Kidney (tissue), 14 donors: ENCODE data around the gene USP21. TPM values are rescaled to one million over a fixed set of nuclear protein-coding genes. Genes with fewer than 3 reads are reported as not detected.

ENCODE experiments used
- DNase-seq, 5 donors: peaks; one replicate each; pipeline ENCODE4 v3.0.0-alpha.2; 2013 to 2020
- FAIRE-seq: peaks from 2 replicates; lab custom pipeline; 2012; peaks lifted over from hg19 to GRCh38; lab: Jason Lieb, UNC
- H3K27ac ChIP-seq, 2 donors: one replicate each; pipeline ENCODE4 v1.7.0; 2013; ENCODE audit warnings: low read depth in 2 of 2, low read length in 2 of 2, inconsistent platforms in 1 of 2
- H3K27me3 ChIP-seq: one replicate; pipeline ENCODE4 v1.7.1; 2013; ENCODE audit warnings: low read length, inconsistent platforms; ENCODE audit not compliant: control insufficient read depth, insufficient read depth
- H3K36me3 ChIP-seq, 3 donors: one replicate each; pipeline versions ENCODE4 v1.7.0 to v1.7.1; 2013; ENCODE audit warnings: low read length in 3 of 3, control low read depth in 1 of 3, inconsistent platforms in 1 of 3; ENCODE audit not compliant: insufficient read depth in 3 of 3, control insufficient read depth in 2 of 3
- H3K4me1 ChIP-seq, 3 donors: one replicate each; pipeline versions ENCODE4 v1.7.0 to v1.7.1; 2013; ENCODE audit warnings: low read length in 3 of 3, inconsistent platforms in 1 of 3, low read depth in 1 of 3; ENCODE audit not compliant: control insufficient read depth in 2 of 3, insufficient read depth in 2 of 3
- H3K4me3 ChIP-seq, 3 donors: one replicate each; pipeline versions ENCODE4 v1.7.0 to v1.8.1; 2013; ENCODE audit warnings: low read length in 3 of 3, control low read depth in 1 of 3, inconsistent platforms in 1 of 3
- H3K9ac ChIP-seq, 3 donors: one replicate each; pipeline versions ENCODE4 v1.7.0 to v1.7.1; 2013; ENCODE audit warnings: low read length in 3 of 3, control low read depth in 1 of 3, inconsistent platforms in 1 of 3
- H3K9me3 ChIP-seq, 3 donors: one replicate each; pipeline versions ENCODE4 v1.7.0 to v1.7.1; 2013; ENCODE audit warnings: low read length in 3 of 3, control low read depth in 1 of 3, inconsistent platforms in 1 of 3; ENCODE audit not compliant: control insufficient read depth in 2 of 3, insufficient read depth in 1 of 3
- intact Hi-C: fragments of 100-400 bp; cut with DNase I; formaldehyde crosslinking; loops from one replicate; pipeline ENCODE4 v1.11.1; 2022
- polyA plus RNA-seq: library from polyadenylated mRNA; stranded (reverse); fragments of 350-450 nt; fragmentation: Illumina TruSeq; extraction: RNeasy Lipid Tissue Mini Kit (QIAGEN cat#74804); gene quantifications from one replicate; pipeline ENCODE4 v1.2.3, GENCODE V29; 2014; ENCODE audit warnings: low read depth, low replicate concordance; ENCODE audit not compliant: insufficient read depth
- total RNA-seq: library from RNA; stranded (reverse); fragmentation: NEBNext Ultra II Directional; extraction: Animal tissue kit (Norgen Biotek cat#: 25700); gene quantifications from one replicate; pipeline ENCODE4 v1.2.1, GENCODE V29; 2021
- TF ChIP-seq, protein P1 (sequence below): IDR thresholded peaks from 3 replicates; pipeline ENCODE4 v1.5.1; 2012; ENCODE audit warnings: mild to moderate bottlenecking, moderate library complexity, borderline replicate concordance; ENCODE audit not compliant: insufficient read depth; ENCODE audit errors: extremely low read depth
- donor health status: control.
- donor health status: control.
- donor health status: control.
- donor health status: control.
- donor health status: control.
- donor health status: DM: yes; HTN: yes; CAD: no.
- donor health status: Normal renal cell carcinoma (clear cell type).

Gene USP21
- total and polyA plus RNA-seq, 2 donors from 2014 or later: 26.3 to 27.7 TPM

DNA sequence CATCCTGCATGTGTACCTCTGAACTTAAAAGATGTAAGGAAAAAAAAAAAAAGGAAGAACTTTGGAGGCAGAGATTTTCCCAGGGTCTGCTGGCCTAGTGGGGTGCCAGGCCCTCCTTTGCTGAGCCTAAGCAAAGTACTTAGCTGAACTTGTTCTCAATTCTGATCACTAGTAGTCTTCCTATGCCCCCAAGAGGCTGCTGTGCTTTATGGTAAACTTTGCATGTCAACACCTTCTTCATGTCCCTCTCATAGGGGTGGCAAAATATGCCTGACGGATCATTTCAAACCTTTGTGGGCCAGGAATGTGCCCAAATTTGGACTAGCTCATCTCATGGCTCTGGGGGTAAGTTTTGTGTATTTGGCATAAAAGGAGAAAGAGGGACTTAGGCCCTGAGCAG, 1.4 kb upstream of the USP21 start:
- Histone ChIP-seq H3K36me3 (peaks cover 0 to 7% (median 0%) of the 10 kb centered on the region in 3 donors), H3K9ac (no peak overlapping the region), H3K4me1 (peaks cover 0 to 18% (median 11%) of the 10 kb centered on the region in 3 donors), H3K27me3 (no peaks in the 10 kb centered on the region), H3K27ac (no peak overlapping the region), H3K4me3 (no peak overlapping the region), H3K9me3 (no peaks in the 10 kb centered on the region)
- intact Hi-C loops: no loop called here
- no peak for DNase-seq
- no peak for FAIRE-seq
- TF ChIP-seq, protein P1, sequence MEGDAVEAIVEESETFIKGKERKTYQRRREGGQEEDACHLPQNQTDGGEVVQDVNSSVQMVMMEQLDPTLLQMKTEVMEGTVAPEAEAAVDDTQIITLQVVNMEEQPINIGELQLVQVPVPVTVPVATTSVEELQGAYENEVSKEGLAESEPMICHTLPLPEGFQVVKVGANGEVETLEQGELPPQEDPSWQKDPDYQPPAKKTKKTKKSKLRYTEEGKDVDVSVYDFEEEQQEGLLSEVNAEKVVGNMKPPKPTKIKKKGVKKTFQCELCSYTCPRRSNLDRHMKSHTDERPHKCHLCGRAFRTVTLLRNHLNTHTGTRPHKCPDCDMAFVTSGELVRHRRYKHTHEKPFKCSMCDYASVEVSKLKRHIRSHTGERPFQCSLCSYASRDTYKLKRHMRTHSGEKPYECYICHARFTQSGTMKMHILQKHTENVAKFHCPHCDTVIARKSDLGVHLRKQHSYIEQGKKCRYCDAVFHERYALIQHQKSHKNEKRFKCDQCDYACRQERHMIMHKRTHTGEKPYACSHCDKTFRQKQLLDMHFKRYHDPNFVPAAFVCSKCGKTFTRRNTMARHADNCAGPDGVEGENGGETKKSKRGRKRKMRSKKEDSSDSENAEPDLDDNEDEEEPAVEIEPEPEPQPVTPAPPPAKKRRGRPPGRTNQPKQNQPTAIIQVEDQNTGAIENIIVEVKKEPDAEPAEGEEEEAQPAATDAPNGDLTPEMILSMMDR: no peak

- TF ChIP-seq, protein P1: no peak
- H3K4me1 ChIP-seq: peaks cover 0 to 18% (median 11%) of the 10 kb centered on the region in 3 donors
- intact Hi-C loops: no loop called here
- no peaks in the 10 kb centered on the region for H3K9me3 ChIP-seq
- peak overlapping the region; percentile 38 to 94 for H3K27ac ChIP-seq
- peaks cover 0 to 7% (median 0%) of the 10 kb centered on the region in 3 donors for H3K36me3 ChIP-seq
- H3K4me3 ChIP-seq: peak overlapping the region; percentile 69 to 87 (median 82)
- peak overlapping the region in 2 of 3 donors; percentile 81 to 95 for H3K9ac ChIP-seq
- no peak for FAIRE-seq
- no peaks in the 10 kb centered on the region for H3K27me3 ChIP-seq
- DNase-seq: no peak
These were observed 837 bp upstream of the USP21 start for GRCh38 chr1:161158316-161159010.

GRCh38 chr1:161159913-161160243, 578 bp downstream of the USP21 start:
- no peak for FAIRE-seq
- Histone ChIP-seq H3K36me3 (peaks cover 4 to 13% (median 8%) of the 10 kb centered on the region in 3 donors), H3K4me1 (peaks cover 0 to 18% (median 11%) of the 10 kb centered on the region in 3 donors), H3K27ac (peak overlapping the region; percentile 83 to 94), H3K9ac (peak overlapping the region; percentile 83 to 95 (median 83)), H3K27me3 (no peaks in the 10 kb centered on the region), H3K4me3 (peak overlapping the region; percentile 87 to 92 (median 88)), H3K9me3 (no peaks in the 10 kb centered on the region)
- DNase-seq: no peak
- TF ChIP-seq, protein P1: no peak
- intact Hi-C loops: no loop called here
